Glomerular visceral epithelial cell (primary cell): ENCODE measurements around the gene PRPF6.

Experiments used
- DNase-seq: peaks from one replicate; pipeline ENCODE4 v3.0.0-alpha.2; 2016; ENCODE audit errors: extremely low spot score

Gene PRPF6

DNA sequence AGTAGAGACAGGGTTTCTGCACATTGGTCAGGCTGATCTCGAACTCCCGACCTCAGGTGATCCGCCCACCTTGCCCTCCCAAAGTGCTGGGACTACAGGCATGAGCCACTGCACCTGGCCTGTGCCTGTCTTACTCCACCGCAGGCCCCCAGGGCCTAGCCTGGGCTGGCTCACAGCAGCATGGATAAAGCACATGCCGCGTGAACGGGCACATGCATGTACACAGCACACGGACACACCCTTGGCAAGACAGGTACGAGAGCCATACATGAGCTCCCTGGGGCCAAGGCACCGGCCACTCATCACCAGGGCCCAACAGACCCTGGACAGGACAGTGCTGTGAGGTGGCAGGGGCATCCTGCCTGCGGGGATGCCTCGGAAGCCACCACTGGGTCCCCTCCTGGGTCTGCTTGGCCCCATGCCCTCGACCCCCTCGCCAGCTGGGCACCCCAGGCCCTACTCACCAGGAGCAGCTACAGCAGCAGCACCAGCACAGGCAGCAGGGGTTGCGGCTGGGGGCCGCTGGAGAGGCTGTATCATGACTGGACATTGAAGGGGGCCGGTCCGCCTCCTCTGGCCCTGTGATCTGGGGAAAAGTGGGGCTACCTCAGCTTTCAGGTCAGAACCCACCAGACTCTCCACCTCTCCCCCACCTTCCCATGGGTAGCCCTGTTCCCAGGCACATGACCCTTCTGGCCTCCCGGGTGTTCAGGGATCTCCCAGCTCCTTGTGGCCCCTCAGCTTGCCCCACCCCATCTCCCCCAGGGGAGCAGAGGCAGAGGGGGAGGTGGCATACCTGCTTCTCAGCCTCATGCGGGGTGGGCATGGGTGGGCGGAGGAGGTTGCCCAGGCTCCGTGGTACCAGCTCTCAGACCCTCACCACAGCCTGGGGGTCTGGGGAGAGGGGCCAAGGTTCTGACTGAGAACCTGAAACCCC lies 95.4 kb downstream of the PRPF6 start:
- no peak for DNase-seq

DNA sequence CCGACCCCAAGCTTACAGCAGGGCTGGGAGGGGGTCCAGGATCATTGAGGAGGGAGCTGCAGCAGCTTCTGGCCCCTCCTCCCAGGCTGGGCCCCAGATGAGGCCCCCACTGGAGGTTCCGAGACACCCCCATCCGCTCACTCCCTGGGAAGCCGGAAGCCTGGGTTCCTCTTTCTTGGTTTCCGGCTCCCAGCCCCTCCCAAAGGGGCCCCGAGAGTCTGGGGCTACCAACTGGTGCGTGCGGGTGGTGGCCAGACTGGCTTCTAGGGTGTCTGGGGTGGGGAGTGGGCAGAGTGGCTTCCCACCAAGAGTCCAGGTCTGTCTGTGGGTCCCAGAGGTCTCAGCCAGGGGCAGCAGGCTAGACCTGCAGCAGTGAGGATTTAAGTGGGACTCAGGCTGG lies 96.2 kb downstream of the PRPF6 start:
- DNase-seq = no peak

DNA sequence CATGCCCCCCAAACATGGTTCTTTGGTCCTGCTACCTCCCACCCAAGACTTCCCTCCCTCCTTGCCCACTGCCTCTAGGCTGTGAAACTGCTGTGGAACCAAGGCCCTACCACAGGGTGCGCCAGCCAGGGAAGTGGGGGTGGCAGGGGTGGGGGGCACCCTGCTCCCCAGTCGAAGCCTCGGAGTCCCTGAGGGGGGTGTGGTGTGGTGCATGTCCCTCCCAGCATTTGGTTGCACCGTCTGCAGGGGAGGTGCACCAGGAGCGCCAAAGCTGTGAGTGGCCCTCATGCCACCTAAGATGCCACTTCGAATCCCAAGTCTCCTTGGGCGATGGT lies 96.6 kb downstream of the PRPF6 start:
- DNase-seq = no peak

DNA sequence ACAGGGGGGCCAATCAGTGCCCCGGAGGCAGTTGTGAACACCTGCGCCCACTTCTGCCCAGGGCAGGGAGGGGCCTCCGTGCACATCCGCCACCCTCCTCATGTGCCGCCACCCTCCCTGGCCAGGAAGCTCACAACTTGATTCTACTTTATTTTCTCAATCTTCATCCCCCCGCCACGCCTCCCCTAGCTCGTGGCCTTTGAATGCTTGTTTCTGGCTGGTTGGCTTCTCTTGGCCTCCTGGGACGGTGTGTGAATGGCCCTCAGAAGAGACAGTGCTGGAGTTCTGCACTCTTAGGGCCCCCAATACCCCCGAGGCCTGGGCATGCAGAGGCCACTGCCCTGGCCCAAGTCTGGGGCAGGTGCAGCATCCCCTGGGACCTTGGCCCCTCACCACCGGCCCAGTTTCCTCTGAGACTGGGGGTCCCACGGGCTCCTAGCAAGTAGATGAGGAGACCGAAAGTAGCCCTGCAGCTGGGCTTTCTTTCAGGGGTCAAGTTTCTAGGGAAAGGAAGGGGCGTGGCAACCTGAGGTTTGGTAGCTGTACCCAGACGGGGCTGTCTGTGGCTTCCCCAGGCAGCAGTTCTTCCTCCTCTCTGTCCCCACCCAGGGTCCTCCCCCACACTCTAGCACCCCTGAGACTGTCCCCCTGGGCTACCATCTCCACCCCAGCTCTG lies 97.1 kb downstream of the PRPF6 start:
- no peak for DNase-seq

DNA sequence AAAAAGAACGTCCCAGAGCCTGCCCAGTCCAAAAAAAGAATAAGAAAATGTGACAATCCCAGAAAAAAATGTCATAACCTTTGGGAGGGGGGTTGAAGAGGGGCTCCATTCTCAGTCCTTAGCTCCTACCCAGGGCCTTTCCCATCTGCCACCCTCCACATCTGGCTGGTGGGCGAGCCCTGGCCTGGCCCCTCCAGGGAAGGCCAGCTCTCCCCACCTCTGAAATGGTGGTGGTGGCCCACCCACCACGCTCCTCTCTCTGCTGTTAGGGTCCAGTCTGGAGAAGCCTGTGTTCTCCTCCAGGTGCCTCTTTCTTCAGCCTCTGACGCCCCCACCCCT lies 98.0 kb downstream of the PRPF6 start:
- DNase-seq = no peak

- peak; percentile 82 for DNase-seq
Measured at GRCh38 chr20:64079273-64080012, 98.5 kb downstream of the PRPF6 start, which contains the start of gene RGS19. TSS of gene RGS19 (minus strand) at chr20:64079518. CDS start at chr20:64076886, 2,632 bp downstream.

- DNase-seq = no peak
Measured at GRCh38 chr20:64080013-64080812, 99.3 kb downstream of the PRPF6 start, which contains the start of gene OPRL1. TSS of gene OPRL1 (plus strand) at chr20:64080082. CDS start at chr20:64092721, 12,639 bp downstream.

GRCh38 chr20:64080813-64081623 lies 100.1 kb downstream of the PRPF6 start:
- DNase-seq = no peak

GRCh38 chr20:64081624-64081964 lies 100.7 kb downstream of the PRPF6 start:
- no peak for DNase-seq

- DNase-seq = no peak
Measured at GRCh38 chr20:64082126-64082731, 101.3 kb downstream of the PRPF6 start.
